OCI-LY1 (cell line): Measurements from ENCODE around the gene CELF2.

Source experiments
- EZH2 ChIP-seq: fragments of 200-600 bp; sonication (generic), shearing (Covaris generic); IDR thresholded peaks from 2 replicates; pipeline ENCODE4 v1.8.0; 2017; ENCODE audit warnings: borderline replicate concordance, mixed run types, mild to moderate bottlenecking, antibody characterized with exemption, low read length, moderate library complexity, mixed read lengths
- TF ChIP-seq, protein P1 (sequence below): fragments of 200-600 bp; sonication (generic), shearing (Covaris generic); IDR thresholded peaks from 2 replicates; pipeline ENCODE4 v1.5.1; 2017; ENCODE audit warnings: mild to moderate bottlenecking, antibody characterized with exemption, low read length, moderate library complexity, mixed read lengths

DNA sequence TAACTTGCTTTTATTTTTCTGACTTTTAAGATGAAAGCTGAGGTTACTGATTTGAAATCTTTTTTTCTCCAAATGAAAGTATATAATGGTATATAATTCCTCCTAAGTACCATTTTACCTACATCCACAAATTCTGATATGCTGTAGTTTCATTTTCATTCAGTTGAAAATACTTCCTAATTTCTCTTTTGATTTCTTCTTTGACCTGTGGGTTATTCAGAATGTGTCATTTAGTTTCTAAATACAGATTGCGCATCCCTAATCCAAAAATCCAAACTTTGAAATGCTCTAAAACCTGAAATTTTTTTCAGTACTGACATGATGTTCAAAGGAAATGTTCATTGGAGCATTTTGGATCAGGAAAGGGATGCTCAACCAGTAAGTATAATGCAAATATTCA is 168.7 kb downstream of the CELF2 start:
- TF ChIP-seq, protein P1, sequence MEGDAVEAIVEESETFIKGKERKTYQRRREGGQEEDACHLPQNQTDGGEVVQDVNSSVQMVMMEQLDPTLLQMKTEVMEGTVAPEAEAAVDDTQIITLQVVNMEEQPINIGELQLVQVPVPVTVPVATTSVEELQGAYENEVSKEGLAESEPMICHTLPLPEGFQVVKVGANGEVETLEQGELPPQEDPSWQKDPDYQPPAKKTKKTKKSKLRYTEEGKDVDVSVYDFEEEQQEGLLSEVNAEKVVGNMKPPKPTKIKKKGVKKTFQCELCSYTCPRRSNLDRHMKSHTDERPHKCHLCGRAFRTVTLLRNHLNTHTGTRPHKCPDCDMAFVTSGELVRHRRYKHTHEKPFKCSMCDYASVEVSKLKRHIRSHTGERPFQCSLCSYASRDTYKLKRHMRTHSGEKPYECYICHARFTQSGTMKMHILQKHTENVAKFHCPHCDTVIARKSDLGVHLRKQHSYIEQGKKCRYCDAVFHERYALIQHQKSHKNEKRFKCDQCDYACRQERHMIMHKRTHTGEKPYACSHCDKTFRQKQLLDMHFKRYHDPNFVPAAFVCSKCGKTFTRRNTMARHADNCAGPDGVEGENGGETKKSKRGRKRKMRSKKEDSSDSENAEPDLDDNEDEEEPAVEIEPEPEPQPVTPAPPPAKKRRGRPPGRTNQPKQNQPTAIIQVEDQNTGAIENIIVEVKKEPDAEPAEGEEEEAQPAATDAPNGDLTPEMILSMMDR = no peak
- no peak for TF ChIP-seq EZH2
